Choroid plexus epithelial cell (primary cell): ENCODE results near the gene CCDC92B.

ENCODE experiments used
- DNase-seq: peaks from one replicate; pipeline ENCODE4 v3.0.0-alpha.2; 2010; ENCODE audit warnings: low read depth
- H3K4me3 ChIP-seq: 2 replicates; pipeline ENCODE4 v1.5.1; 2011; ENCODE audit warnings: low read depth, mild to moderate bottlenecking, control low read depth, low read length, moderate library complexity
- CTCF ChIP-seq: conservative IDR thresholded peaks from 2 replicates; pipeline ENCODE4 v1.5.1; 2011; ENCODE audit warnings: low read depth, mild to moderate bottlenecking, control low read depth, inconsistent platforms, low read length, moderate library complexity

Gene CCDC92B

DNA sequence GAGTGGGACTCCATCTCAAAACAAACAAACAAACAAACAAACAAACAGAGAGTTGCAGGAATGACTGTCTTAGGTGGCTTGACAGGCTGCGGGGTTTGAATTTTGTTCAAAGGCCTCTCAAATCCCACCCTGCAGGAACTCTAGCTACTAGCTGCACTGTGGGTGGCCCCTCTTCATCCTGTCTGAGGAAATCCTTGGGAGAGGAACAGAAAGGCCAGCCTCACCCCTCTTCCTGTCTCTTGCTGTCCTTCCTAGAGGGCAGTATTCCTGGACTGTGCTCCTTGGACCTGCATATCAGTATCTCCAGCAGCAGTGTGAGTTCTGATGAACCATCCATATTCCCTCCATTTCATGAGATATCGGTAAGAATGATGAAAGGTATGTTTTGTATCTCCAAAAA lies 2.0 kb upstream of the CCDC92B start:
- no peak for TF ChIP-seq CTCF
- DNase-seq: no peak
- H3K4me3 ChIP-seq: no peak overlapping the region

GRCh38 chr17:2750721-2751120 lies 1.3 kb upstream of the CCDC92B start:
- no peak overlapping the region for H3K4me3 ChIP-seq
- no peak for DNase-seq
- no peak for TF ChIP-seq CTCF

DNA sequence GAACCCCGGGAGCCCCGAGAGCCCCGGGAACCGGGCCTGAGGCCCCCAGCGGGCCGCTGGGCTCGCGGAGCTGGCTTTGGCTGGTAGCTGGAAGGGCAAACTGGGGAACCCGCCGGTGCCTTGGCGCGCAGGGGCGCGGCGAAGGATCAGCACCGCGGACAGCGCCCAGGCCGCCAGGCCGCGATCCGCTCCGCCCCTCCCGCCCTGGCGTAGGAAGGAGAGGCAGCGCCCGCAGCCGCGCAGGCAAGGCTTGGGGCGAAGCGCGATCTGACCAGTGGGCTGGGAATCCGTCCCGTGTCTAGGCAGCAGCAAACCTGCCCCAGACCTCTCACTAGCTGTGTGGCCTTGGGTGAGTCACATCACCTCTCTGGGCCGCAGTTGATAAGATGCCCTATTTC lies 331 bp upstream of the CCDC92B start:
- no peak overlapping the region for H3K4me3 ChIP-seq
- peak; percentile 62 for DNase-seq
- TF ChIP-seq CTCF: no peak

- no peak for DNase-seq
- H3K4me3 ChIP-seq: no peak overlapping the region
- TF ChIP-seq CTCF: no peak
These were observed 4.0 kb downstream of the CCDC92B start for GRCh38 chr17:2745317-2746037.

DNA sequence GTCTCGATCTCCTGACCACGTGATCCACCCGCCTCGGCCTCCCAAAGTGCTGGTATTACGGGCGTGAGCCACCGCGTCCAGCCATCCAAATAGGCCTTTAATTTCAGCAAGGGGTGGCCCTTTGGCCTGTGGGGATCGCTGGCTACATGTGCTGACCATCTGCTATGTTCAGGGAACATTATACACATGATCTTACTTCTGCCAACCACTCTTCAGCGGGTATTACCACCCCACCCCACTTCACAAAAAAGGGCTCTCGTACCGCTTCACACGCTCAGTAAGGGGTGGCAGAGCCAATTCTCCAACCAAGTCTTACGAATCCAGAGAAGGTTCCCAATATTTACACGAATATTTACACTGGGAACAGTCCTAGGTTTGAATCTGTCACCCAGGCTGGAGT lies 11.8 kb downstream of the CCDC92B start:
- no peak for DNase-seq
- no peak for TF ChIP-seq CTCF
- no peak overlapping the region for H3K4me3 ChIP-seq

DNA sequence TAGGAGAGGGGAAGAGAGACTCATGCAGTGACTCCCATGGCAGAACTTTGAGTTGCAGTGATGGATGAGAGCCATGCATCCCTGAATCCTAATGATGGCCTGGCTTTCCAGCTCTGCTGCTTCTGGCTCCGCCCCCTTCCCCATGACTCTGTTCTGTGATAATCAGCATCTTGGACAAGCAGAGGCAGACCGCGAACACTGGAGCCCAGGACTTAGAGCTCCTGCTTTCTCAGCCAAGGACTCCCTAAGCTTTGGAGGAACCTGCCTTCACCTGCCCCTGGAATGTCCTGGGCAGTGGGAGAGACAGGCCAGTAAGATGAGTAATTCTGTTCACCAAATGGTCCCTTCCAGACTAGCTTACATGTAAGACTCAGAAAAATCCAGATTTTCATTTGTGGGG lies 12.5 kb downstream of the CCDC92B start:
- no peak for DNase-seq
- no peak for TF ChIP-seq CTCF
- no peak overlapping the region for H3K4me3 ChIP-seq

DNA sequence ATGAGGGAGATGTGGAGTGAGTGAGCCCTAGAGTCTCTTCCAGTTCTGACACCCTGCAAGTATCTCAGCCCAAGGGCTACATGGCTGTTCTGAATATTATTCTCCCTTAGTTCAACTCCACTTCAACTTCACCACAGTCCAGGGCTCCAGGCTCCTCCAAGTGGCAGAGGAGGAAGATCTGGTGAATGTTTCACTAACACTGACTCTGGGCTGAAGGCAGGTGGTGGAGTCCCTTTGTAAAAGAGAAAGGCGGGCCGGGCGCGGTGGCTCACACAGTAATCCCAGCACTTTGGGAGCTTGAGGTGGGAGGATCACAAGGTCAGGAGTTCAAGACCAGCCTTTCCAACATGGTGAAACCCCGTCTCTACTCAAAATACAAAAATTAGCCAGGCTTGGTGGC lies 13.6 kb downstream of the CCDC92B start:
- no peak for TF ChIP-seq CTCF
- peak; percentile 9 for DNase-seq
- no peak overlapping the region for H3K4me3 ChIP-seq
